GM12878 (cell line): ENCODE data around the gene TCF15. TPM values are rescaled to one million over a fixed set of nuclear protein-coding genes. Genes with fewer than 3 reads are reported as not detected.

Source experiments
- ATAC-seq: fragments of 200-7000 bp; cut with Tn5 transposase; 3 replicates; pipeline ENCODE4 v1.9.1; 2020; ENCODE audit warnings: mild to moderate bottlenecking, moderate library complexity
- BruUV-seq: library from RNA; stranded (reverse); fragments of 400-500 nt; replicated peaks from 2 replicates; lab custom pipeline; 2021; lab: Mats Ljungman, UMichigan
- CTCF ChIA-PET: fragments of 300-600 bp; sonication (Branson Sonifier 250); formaldehyde crosslinking; extraction: SDS; loops from one replicate; lab custom pipeline; 2021; ENCODE audit warnings: inconsistent platforms; lab: Yijun Ruan, JAX
- POLR2A ChIA-PET: fragments of 350-600 bp; formaldehyde crosslinking; extraction: SDS; loops from one replicate; lab custom pipeline; 2021; ENCODE audit warnings: inconsistent platforms; lab: Charles Lee
- RAD21 ChIA-PET: fragments of 300-600 bp; sonication (Branson Sonifier 250); formaldehyde crosslinking; loops from one replicate; lab custom pipeline; 2023; ENCODE audit warnings: antibody characterized with exemption; ENCODE audit not compliant: unreplicated experiment; lab: Charles Lee
- SMC1A ChIA-PET: fragments of 300-600 bp; sonication (Branson Sonifier 250); formaldehyde crosslinking; loops from one replicate; lab custom pipeline; 2023; ENCODE audit not compliant: unreplicated experiment, uncharacterized antibody; lab: Charles Lee
- DNase-seq: peaks from one replicate; pipeline ENCODE4 v3.0.0-alpha.2; 2011; ENCODE audit warnings: low read depth, low spot score
- FAIRE-seq: peaks from 3 replicates; lab custom pipeline; 2011; peaks lifted over from hg19 to GRCh38; lab: Jason Lieb, UNC
- H2AFZ ChIP-seq: 2 replicates; pipeline ENCODE4 v1.6.0; 2011; ENCODE audit warnings: low read depth, low read length, control low read depth; ENCODE audit not compliant: control insufficient read depth
- H3K27ac ChIP-seq: 2 replicates; pipeline ENCODE4 v1.5.1; 2011; ENCODE audit warnings: control low read depth; ENCODE audit not compliant: control insufficient read depth, insufficient read depth
- H3K27me3 ChIP-seq, 2 experiments: replicated peaks in 1 of 2; 2 replicates each; pipeline versions ENCODE4 v1.6.0 to v1.6.1; 2011; ENCODE audit warnings: low read length in 1 of 2; ENCODE audit not compliant: control insufficient read depth in 2 of 2, insufficient read depth in 2 of 2
- H3K36me3 ChIP-seq, 2 experiments: 2 replicates each; pipeline ENCODE4 v1.5.1; 2011; ENCODE audit warnings: low read length in 1 of 2; ENCODE audit not compliant: control insufficient read depth in 2 of 2, insufficient read depth in 2 of 2
- H3K4me1 ChIP-seq: 2 replicates; pipeline ENCODE4 v1.6.1; 2011; ENCODE audit warnings: mild to moderate bottlenecking, low read length, moderate library complexity, mixed read lengths; ENCODE audit not compliant: control insufficient read depth, insufficient read depth
- H3K4me2 ChIP-seq: 2 replicates; pipeline ENCODE4 v1.6.0; 2011; ENCODE audit warnings: control low read depth; ENCODE audit not compliant: control insufficient read depth, insufficient read depth
- H3K4me3 ChIP-seq: fragments of 200-600 bp; sonication (generic); 2 replicates; pipeline ENCODE4 v1.5.1; 2016
- H3K79me2 ChIP-seq: 2 replicates; pipeline ENCODE4 v1.6.0; 2011; ENCODE audit warnings: low read length; ENCODE audit not compliant: control insufficient read depth, insufficient read depth
- H3K9ac ChIP-seq: 2 replicates; pipeline ENCODE4 v1.8.0; 2011; ENCODE audit warnings: low read length, control low read depth, mixed read lengths; ENCODE audit not compliant: control insufficient read depth, insufficient read depth
- H3K9me3 ChIP-seq: replicated peaks from 3 replicates; pipeline ENCODE4 v1.5.1; 2011; ENCODE audit warnings: mild to moderate bottlenecking, low read length; ENCODE audit not compliant: control insufficient read depth, insufficient read depth
- H4K20me1 ChIP-seq: 2 replicates; pipeline ENCODE4 v1.6.0; 2011; ENCODE audit not compliant: control insufficient read depth, insufficient read depth
- JUND ChIP-seq: IDR thresholded peaks from 2 replicates; pipeline ENCODE4 v1.6.1; 2012; ENCODE audit warnings: low read depth, mild to moderate bottlenecking, low read length, improper control_type of control experiment, moderate library complexity
- NFIC ChIP-seq: IDR thresholded peaks from 2 replicates; pipeline ENCODE4 v1.6.1; 2012; ENCODE audit warnings: low read depth, mild to moderate bottlenecking, inconsistent platforms, low read length, moderate library complexity
- NFXL1 ChIP-seq: fragments of 450-650 bp; IDR thresholded peaks from 2 replicates; pipeline ENCODE4 v1.6.1; 2017; ENCODE audit warnings: antibody characterized with exemption, mild to moderate bottlenecking, borderline replicate concordance
- NKRF ChIP-seq: fragments of 450-650 bp; conservative IDR thresholded peaks from 2 replicates; pipeline ENCODE4 v1.6.1; 2017; ENCODE audit warnings: mild to moderate bottlenecking, moderate library complexity
- NR2C2 ChIP-seq: IDR thresholded peaks from 2 replicates; pipeline ENCODE4 v1.6.1; 2011; ENCODE audit warnings: borderline replicate concordance, low read depth; ENCODE audit not compliant: control insufficient read depth, insufficient read length
- SPI1 ChIP-seq: IDR thresholded peaks from 2 replicates; pipeline ENCODE4 v1.6.1; 2011; ENCODE audit warnings: low read depth, mild to moderate bottlenecking, low read length, moderate library complexity, borderline replicate concordance; ENCODE audit not compliant: insufficient read depth
- STAT3 ChIP-seq: IDR thresholded peaks from 2 replicates; pipeline ENCODE4 v1.6.1; 2011; ENCODE audit warnings: low read depth, low read length, improper control_type of control experiment
- SUZ12 ChIP-seq: fragments of 200-600 bp; sonication (generic); IDR thresholded peaks from one replicate; pipeline ENCODE4 v1.6.1; 2018; ENCODE audit warnings: antibody characterized with exemption, mild to moderate bottlenecking; ENCODE audit not compliant: unreplicated experiment
- ZBTB4 ChIP-seq: fragments of 450-650 bp; formaldehyde crosslinking; IDR thresholded peaks from 2 replicates; pipeline ENCODE4 v1.4.0; 2022; ENCODE audit warnings: mild to moderate bottlenecking, moderate library complexity
- WGBS: methylation state at CpG from one replicate; pipeline ENCODE4 v1.1.6; 2016; ENCODE audit warnings: low lambda C conversion rate; ENCODE audit not compliant: insufficient replicate concordance, insufficient coverage; ENCODE audit errors: missing lambda C conversion rate; 5-methylcytosine and 5-hydroxymethylcytosine counted together
- in situ Hi-C: fragments of 300-500 bp; cut with MboI; formaldehyde crosslinking; loops from 9 replicates; pipeline ENCODE4 v1.14.3; 2018; ENCODE audit warnings: mixed read lengths
- intact Hi-C: fragments of 100-400 bp; cut with micrococcal nuclease; formaldehyde crosslinking; loops from one replicate; pipeline ENCODE4 v1.14.2; 2022; ENCODE audit not compliant: unreplicated experiment
- polyA plus RNA-seq, 11 experiments: library from polyadenylated mRNA; depleted of rRNA in 4 of 11; unstranded in 6 of 11; stranded (reverse) in 5 of 11; fragments of >200 nt; fragmentation: Nextera tagmentation in 4 of 11; fragmentation: Illumina TruSeq in 1 of 11; extraction: Ambion mirVana in 4 of 11; extraction: Trizol in 1 of 11; gene quantifications; 1 replicate in 1 of 11; 2 replicates in 10 of 11; pipeline versions ENCODE4 v1.2.1 to v1.2.3, GENCODE V29; 2011 to 2016; ENCODE audit warnings: inconsistent platforms in 2 of 11, missing spikeins in 2 of 11, low read depth in 1 of 11
- total RNA-seq, 4 experiments: library from RNA; depleted of rRNA in 3 of 4; stranded (reverse); fragments of >200 nt in 3 of 4; fragmentation: Illumina TruSeq in 1 of 4; extraction: Trizol in 1 of 4; gene quantifications; 2 replicates each; pipeline versions ENCODE4 v1.2.1 to v1.2.3, GENCODE V29; 2013 to 2021
- TF ChIP-seq, protein P1 (sequence below): fragments of 450-650 bp; IDR thresholded peaks from 2 replicates; pipeline ENCODE4 v1.6.1; 2014; ENCODE audit warnings: mild to moderate bottlenecking

TCF15 gene
- total and polyA plus RNA-seq, 10 of the 15 experiments (the other 5 are each of a cell fraction or from before 2014, with no cell fraction given): 0.08 TPM; not detected in 9

- H3K27ac ChIP-seq: no peak overlapping the region
- WGBS: 45% methylated on average over 5 of the region's 5 CpGs
- no peak overlapping the region for H3K4me3 ChIP-seq
- in situ Hi-C loops (no loop called here), intact Hi-C loops (no loop called here)
- peaks cover 3 to 5% of the 10 kb centered on the region in 2 experiments; a peak in 3 of 4 replicates for H3K27me3 ChIP-seq
- H4K20me1 ChIP-seq: no peaks in the 10 kb centered on the region
- ChIA-PET POLR2A (no interaction called here), CTCF (interaction anchor here (1.6 to 1.9 kb wide), 2 partner anchors 8 to 13 kb away, joined by 6 to 11 read pairs; no protein-coding TSS in a partner anchor), RAD21 (no interaction called here), SMC1A (interaction anchor here (1.1 kb wide), 1 partner anchor 11 kb away, joined by 3 read pairs; no protein-coding TSS in a partner anchor)
- BruUV-seq: no TSS peak
- ATAC-seq: no peak
- H3K79me2 ChIP-seq: no peaks in the 10 kb centered on the region
- no peak for DNase-seq
- TF ChIP-seq JUND (no peak), STAT3 (no peak), NFIC (no peak), NKRF (no peak), SPI1 (no peak), NFXL1 (no peak), SUZ12 (no peak), NR2C2 (no peak), ZBTB4 (CRISPR knock-in tag) (no peak)
- TF ChIP-seq, protein P1, sequence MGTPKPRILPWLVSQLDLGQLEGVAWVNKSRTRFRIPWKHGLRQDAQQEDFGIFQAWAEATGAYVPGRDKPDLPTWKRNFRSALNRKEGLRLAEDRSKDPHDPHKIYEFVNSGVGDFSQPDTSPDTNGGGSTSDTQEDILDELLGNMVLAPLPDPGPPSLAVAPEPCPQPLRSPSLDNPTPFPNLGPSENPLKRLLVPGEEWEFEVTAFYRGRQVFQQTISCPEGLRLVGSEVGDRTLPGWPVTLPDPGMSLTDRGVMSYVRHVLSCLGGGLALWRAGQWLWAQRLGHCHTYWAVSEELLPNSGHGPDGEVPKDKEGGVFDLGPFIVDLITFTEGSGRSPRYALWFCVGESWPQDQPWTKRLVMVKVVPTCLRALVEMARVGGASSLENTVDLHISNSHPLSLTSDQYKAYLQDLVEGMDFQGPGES: no peak
- TF ChIP-seq, all 136 proteins: peak for 0
- Histone ChIP-seq H3K9me3 (no peaks in the 10 kb centered on the region), H3K9ac (no peak overlapping the region), H2AFZ (no peak overlapping the region), H3K4me1 (no peaks in the 10 kb centered on the region; the same call in 1 of the 2 replicates), H3K4me2 (no peak overlapping the region), H3K36me3 (no peaks in the 10 kb centered on the region)
- FAIRE-seq: no peak
These were observed 48.7 kb upstream of the TCF15 start for GRCh38 chr20:658731-659291.
